ENCODE results near the gene PCED1B.
"Not testable (repeated sequence)": the region's sequence is repeated elsewhere in the genome, so short reads cannot be mapped to it uniquely, and the experiment has no call there.

The PCED1B gene, protein sequence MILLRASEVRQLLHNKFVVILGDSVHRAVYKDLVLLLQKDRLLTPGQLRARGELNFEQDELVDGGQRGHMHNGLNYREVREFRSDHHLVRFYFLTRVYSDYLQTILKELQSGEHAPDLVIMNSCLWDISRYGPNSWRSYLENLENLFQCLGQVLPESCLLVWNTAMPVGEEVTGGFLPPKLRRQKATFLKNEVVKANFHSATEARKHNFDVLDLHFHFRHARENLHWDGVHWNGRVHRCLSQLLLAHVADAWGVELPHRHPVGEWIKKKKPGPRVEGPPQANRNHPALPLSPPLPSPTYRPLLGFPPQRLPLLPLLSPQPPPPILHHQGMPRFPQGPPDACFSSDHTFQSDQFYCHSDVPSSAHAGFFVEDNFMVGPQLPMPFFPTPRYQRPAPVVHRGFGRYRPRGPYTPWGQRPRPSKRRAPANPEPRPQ

DNA sequence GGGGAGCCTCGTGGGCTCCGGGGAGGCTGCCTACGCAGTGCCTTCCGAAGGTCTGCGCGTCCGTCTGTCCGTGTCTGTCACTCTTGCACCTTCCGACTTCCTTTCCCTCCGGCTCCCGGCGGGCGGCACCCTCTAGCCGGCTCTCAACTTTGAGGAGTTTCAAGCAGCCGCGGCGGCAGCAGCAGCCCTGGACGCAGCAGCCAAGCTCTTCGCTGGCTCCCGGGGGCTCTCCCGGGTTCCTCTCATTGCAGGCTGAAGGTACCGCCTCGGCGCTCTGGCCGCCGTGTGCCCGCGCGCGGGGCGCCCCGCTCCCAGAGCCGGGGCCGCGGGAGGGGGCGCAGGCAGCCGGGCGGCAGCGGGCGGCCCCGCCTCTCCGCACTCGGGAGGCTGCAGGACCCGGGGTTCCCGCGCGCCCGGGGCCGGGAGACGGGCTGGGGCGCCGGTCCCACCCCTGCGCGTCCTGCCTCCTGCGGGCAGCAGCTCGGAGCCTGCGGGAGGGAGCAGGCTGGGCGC is at the start of gene PCED1B, which contains the start of gene AMIGO2:
TSS of gene PCED1B (plus strand) at position 154 of the 513 bp plus-strand sequence. CDS start 155,443 bp downstream, outside the sequence.
TSS of gene AMIGO2 (minus strand) at position 492 of the 513 bp plus-strand sequence. CDS start 957 bp downstream, outside the sequence.
- H3K27ac ChIP-seq, result peak within 1 kb of the TSS; percentile 48 to 94 (median 88)
- H3K4me3 ChIP-seq, result peak within 1 kb of the TSS; percentile 47 to 73 (median 65)

- no peak overlapping the region for H3K4me3 ChIP-seq
- H3K27ac ChIP-seq, result no peak overlapping the region
Observed at GRCh38 chr12:47029903-47030302, 49.5 kb upstream of the PCED1B start.

- no peak overlapping the region for H3K27ac ChIP-seq
Observed at GRCh38 chr12:47032644-47033043, 46.8 kb upstream of the PCED1B start.

GRCh38 chr12:47033081-47033480 is 46.3 kb upstream of the PCED1B start:
- Histone ChIP-seq H3K27ac (no peak overlapping the region), H3K4me3 (no peak overlapping the region)

More at GRCh38 chr12:47032644-47033043, 46.8 kb upstream of the PCED1B start:
- no peak overlapping the region for H3K4me3 ChIP-seq

- Histone ChIP-seq H3K27ac (peak overlapping the region in 1 of 21 experiments; percentile 37), H3K4me3 (no peak overlapping the region)
Observed at GRCh38 chr12:47033789-47034555, 45.4 kb upstream of the PCED1B start.

DNA sequence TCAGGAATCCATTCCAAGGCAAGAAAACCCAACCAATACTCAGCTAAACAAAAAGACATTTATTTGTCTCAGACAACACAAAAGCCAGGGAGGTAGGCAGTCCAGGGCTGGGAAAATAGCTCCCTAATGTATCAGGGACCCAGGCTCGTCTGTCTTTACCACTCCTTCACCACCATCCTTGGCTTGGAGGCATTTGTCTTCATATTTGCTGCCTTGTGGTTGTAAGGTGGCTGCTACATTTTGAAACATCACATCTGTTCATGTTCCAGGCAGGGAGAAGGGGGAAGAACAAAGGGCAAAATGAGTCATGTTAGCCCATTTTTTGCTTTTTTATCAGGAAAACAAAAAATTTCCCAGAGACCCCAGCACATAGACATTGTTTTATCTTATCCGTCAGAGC is 44.8 kb upstream of the PCED1B start:
- Histone ChIP-seq H3K4me3 (no peak overlapping the region), H3K27ac (no peak overlapping the region)

DNA sequence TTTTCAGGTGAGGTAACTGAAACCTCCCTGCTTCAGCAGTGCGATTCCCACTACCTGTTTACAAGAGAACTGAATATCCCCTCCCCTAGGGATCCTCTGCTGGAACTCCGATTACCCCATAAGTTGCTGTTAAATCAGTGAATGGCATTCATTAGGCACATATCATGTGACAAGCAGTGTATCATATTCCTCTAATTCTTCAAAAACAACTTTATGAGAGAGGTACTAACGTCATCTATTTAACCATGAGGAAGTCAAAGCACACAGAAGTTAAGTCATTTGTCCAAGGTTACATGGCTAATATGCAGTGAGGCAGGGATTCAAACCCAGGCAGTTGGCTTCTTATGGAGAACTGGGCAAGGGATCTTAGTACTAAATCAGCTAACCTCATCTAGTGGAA is 43.9 kb upstream of the PCED1B start:
- no peak overlapping the region for H3K4me3 ChIP-seq
- H3K27ac ChIP-seq, result no peak overlapping the region

GRCh38 chr12:47038270-47038748 is 41.1 kb upstream of the PCED1B start:
- Histone ChIP-seq H3K27ac (no peak overlapping the region), H3K4me3 (no peak overlapping the region)

- H3K27ac ChIP-seq, result no peak overlapping the region
Observed at GRCh38 chr12:47039079-47039478, 40.3 kb upstream of the PCED1B start.

DNA sequence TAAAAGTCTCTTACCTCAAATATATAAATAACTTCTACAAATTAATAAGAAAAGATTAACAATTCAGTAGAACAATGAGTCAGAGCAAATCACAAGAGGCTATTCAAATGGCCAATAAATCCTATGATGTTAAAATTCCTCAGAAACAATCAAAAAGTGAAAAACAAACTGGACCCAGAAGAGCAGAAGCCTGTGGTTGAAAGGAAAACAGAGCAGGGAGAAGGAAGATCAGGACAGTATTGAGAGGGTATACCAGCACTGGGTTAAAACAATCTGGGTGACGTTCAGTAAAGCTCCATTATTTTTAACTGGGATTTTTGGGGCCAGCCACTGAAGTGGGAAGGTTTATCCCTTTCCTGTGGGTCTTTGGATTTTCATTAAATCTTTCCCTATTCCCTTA is 39.7 kb upstream of the PCED1B start:
- H3K4me3 ChIP-seq, result no peak overlapping the region
- no peak overlapping the region for H3K27ac ChIP-seq

More at GRCh38 chr12:47039079-47039478, 40.3 kb upstream of the PCED1B start:
- H3K4me3 ChIP-seq, result no peak overlapping the region

DNA sequence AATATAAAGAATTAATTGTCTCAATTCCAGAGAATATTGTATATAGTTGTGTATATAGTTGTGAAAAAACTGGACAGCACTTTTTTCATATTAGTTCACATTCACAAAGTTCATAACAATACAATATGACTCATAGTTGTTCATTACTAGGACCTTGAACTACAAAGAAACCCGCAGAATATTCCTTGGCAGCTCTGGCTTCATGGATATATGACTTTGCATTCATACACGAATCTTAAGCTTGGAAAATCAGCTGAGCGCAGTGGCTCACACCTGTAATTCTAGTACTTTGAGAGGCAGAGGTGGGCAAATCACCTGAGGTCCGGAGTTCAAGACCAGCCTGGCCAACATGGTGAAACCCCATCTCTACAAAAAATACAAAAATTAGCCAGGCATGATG is 38.1 kb upstream of the PCED1B start:
- H3K27ac ChIP-seq, result no peak overlapping the region

GRCh38 chr12:47048541-47048940 is 30.9 kb upstream of the PCED1B start:
- H3K4me3 ChIP-seq, result no peak overlapping the region
- H3K27ac ChIP-seq, result no peak overlapping the region

More for the DNA sequence above, 38.1 kb upstream of the PCED1B start:
- no peak overlapping the region for H3K4me3 ChIP-seq

DNA sequence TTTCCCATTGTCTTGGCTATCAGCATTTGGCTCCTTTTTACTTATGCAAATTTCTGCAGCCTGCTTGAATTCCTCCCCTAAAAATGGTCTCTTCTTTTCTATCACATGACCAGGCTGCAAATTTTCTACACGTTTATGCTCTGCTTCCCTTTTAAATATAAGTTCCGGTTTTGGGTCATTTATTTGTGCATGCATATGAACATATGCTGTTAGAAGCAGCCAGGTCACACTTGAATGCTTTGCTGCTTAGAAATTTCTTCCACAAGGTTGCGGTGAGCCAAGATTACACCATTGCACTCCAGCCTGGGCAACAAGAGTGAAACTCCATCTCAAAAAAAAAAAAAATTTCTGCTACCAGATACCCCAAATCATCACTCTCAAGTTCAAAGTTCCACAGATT is 28.1 kb upstream of the PCED1B start:
- not testable (repeated sequence) for H3K27ac ChIP-seq, H3K4me3 ChIP-seq

GRCh38 chr12:47052274-47052673 is 27.1 kb upstream of the PCED1B start:
- no peak overlapping the region for H3K27ac ChIP-seq

GRCh38 chr12:47053961-47054360 is 25.5 kb upstream of the PCED1B start:
- Histone ChIP-seq H3K27ac (no peak overlapping the region), H3K4me3 (no peak overlapping the region)

More at GRCh38 chr12:47052274-47052673, 27.1 kb upstream of the PCED1B start:
- H3K4me3 ChIP-seq, result no peak overlapping the region

DNA sequence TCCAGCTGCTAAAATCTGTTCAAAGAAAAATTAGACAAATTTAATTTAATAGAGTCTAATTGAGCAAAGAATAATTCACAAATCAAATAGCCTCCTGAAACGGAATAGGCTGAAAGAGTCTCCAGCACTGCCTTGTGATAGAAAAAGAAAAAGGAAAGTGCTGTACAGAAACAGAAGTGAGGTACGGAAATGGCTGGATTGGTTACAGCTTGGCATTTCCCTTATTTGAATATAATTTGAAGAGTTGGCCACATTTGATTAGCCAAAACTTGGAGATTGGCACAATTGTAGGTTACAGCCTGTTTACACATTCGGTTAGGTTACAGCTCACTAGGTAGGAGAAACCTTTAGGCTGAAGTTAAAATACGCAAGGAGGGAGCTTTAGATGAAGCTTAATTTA is 24.8 kb upstream of the PCED1B start:
- no peak overlapping the region for H3K27ac ChIP-seq
- H3K4me3 ChIP-seq, result no peak overlapping the region

GRCh38 chr12:47055856-47056255 is 23.6 kb upstream of the PCED1B start:
- H3K27ac ChIP-seq, H3K4me3 ChIP-seq: not testable (repeated sequence)

DNA sequence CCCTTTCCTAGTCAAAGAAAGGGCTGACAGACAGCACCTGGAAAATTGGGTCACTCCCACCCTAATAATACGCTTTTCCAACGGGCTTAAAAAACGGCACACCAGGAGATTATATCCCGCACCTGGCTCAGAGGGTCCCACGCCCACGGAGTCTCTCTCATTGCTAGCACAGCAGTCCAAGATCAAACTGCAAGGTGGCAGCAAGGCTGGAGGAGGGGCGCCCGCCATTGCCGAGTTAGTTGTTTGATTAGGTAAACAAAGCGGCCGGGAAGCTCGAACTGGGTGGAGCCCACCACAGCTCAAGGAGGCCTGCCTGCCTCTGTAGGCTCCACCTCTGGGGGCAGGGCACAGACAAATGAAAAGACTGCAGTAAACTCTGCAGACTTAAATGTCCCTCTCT is 22.5 kb upstream of the PCED1B start:
- H3K27ac ChIP-seq, H3K4me3 ChIP-seq: not testable (repeated sequence)

GRCh38 chr12:47058640-47059039 is 20.8 kb upstream of the PCED1B start:
- H3K4me3 ChIP-seq, result not testable (repeated sequence)

GRCh38 chr12:47065546-47065945 is 13.9 kb upstream of the PCED1B start:
- Histone ChIP-seq H3K27ac (no peak overlapping the region), H3K4me3 (no peak overlapping the region)

More at GRCh38 chr12:47058640-47059039, 20.8 kb upstream of the PCED1B start:
- H3K27ac ChIP-seq, result not testable (repeated sequence)
